ENCODE data around the gene RIN3. TPM values are rescaled to one million over a fixed set of nuclear protein-coding genes. Genes with fewer than 3 reads are reported as not detected.

Gene RIN3
- polyA plus RNA-seq, 1 donor, result 15.6 TPM

DNA sequence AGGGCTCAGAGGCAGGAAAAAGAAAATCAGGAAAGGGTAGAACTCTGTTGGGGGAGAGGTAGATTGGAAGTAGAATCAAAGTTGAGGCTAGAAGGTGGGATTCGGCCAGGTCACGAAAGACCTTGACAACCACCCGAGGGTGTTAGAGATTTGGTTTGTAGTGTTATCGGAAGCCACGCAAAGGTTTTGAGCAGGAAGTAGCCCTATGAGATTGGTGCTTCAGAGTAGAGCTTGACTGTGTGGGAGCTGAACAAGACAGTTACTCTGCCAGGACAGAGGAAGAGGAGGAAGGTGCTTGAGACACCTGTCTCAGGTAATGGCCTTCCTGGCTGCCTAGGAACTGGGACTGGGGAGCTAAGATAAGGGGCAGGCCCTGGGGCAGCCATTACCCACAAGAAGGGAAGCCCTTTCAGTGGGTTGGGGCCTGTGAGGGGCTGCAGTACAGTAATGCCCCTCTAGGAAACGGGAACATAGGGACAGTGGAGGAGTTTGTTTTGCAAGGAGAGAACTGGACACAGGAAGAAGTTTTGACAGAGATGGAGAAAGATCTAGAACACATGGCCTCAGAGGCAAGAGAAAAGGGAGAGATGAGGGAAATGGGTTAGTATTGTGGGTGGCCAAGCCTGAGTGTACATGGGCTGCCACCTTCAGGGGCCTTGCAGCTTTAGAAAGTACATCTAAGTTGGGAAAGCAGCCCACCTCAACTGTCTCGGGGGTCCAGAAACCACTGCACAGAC is 73.5 kb downstream of the RIN3 start:
- no peaks in the 10 kb centered on the region for H3K9me3 ChIP-seq (ENCODE audit: control insufficient read depth, low read depth, low read length)
- DNase-seq, result no peak
- peak overlapping the region; percentile 32 for H3K27ac ChIP-seq (ENCODE audit: low read length)
- H3K4me3 ChIP-seq (ENCODE audit: low read length), result no peak overlapping the region
- WGBS (ENCODE audit: insufficient coverage, low lambda C conversion rate), result 100% methylated on average over 1 of the region's 7 CpGs
- peaks cover 6% of the 10 kb centered on the region for H3K36me3 ChIP-seq (ENCODE audit: control insufficient read depth, insufficient read depth, low read length)
- H3K27me3 ChIP-seq (ENCODE audit: control insufficient read depth, insufficient read depth, low read length), result no peaks in the 10 kb centered on the region
- H3K4me1 ChIP-seq (ENCODE audit: control insufficient read depth, insufficient read depth, low read length), result peaks cover 3% of the 10 kb centered on the region

DNA sequence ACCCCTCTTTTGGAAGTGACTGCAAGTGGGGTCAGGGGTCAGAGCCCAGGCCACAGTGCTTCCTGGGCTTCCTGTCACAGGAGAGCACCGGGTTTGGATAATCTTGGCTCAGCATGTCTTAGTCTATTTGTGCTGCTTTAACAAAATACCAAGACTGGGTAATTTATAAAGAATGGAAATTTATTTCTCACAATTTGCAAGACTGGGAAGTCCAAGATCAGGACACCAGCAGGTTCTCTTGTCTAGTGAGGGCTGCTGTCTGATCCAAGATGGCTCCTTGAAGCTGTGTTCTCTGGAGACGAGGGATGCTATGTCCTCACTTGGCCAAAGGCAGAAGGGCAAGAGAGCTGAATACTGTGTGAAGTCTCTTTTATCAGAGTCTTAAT is 74.1 kb downstream of the RIN3 start:
- Histone ChIP-seq H3K36me3 (ENCODE audit: control insufficient read depth, insufficient read depth, low read length) (peaks cover 5% of the 10 kb centered on the region), H3K27me3 (ENCODE audit: control insufficient read depth, insufficient read depth, low read length) (no peaks in the 10 kb centered on the region), H3K4me1 (ENCODE audit: control insufficient read depth, insufficient read depth, low read length) (peaks cover 3% of the 10 kb centered on the region), H3K27ac (ENCODE audit: low read length) (no peak overlapping the region), H3K9me3 (ENCODE audit: control insufficient read depth, low read depth, low read length) (no peaks in the 10 kb centered on the region), H3K4me3 (ENCODE audit: low read length) (no peak overlapping the region)
- no CpG with 5 or more reads among the region's 2 CpGs for WGBS (ENCODE audit: insufficient coverage, low lambda C conversion rate)
- DNase-seq, result no peak

DNA sequence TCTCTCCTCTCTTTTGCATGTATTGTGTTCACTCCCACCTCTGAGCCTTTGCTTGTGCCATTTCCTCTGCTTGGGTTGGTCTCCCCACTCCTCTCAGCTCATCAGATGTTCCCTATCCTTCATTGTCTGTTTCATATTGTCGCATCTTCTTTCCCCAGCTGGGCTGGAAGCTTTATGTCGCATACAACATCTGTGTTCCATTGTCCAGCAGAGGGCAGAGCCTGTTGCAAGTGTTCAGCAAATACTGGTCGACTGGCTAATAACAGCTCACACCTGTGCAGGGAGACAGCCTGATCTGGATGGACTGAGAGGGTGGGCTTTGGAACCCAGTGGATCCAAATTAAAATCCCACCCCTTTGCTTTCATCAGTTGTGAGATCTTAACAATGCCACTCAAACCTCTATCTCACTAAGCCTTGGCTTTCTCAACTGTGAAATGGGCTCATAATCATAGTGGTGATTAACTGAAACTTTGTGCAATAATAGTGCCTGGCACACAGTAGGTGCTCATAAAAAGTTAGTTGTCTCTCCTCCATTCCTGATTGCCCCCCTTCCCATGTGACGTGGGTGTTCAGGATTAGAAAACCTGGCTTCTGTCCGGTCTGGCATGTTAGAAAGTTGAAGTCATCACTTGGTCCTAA is 75.8 kb downstream of the RIN3 start:
- Histone ChIP-seq H3K27me3 (ENCODE audit: control insufficient read depth, insufficient read depth, low read length) (no peaks in the 10 kb centered on the region), H3K9me3 (ENCODE audit: control insufficient read depth, low read depth, low read length) (no peaks in the 10 kb centered on the region), H3K4me3 (ENCODE audit: low read length) (no peak overlapping the region), H3K36me3 (ENCODE audit: control insufficient read depth, insufficient read depth, low read length) (peaks cover 2% of the 10 kb centered on the region), H3K4me1 (ENCODE audit: control insufficient read depth, insufficient read depth, low read length) (peaks cover 3% of the 10 kb centered on the region), H3K27ac (ENCODE audit: low read length) (no peak overlapping the region)
- 100% methylated on average over 1 of the region's 5 CpGs for WGBS (ENCODE audit: insufficient coverage, low lambda C conversion rate)
- DNase-seq, result no peak

DNA sequence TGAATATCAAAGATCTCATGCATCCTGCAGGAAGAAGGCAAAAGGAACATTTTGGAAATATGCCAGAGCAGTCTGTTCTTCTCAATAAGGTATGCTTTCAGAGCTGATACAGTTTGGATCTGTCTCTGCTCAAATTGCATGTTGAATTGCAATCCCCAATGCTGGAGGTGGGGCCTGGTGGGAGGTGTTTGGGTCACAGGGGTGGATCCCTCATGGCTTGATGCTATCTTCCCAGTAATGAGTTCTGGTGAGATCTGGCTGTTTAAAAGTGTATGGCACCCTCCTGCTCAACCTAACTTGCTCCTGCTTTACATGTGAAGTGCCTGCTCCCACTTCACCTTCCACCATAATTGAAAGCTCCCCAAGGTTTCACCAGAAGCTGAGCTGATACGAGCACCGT is 76.6 kb downstream of the RIN3 start:
- Histone ChIP-seq H3K27me3 (ENCODE audit: control insufficient read depth, insufficient read depth, low read length) (no peaks in the 10 kb centered on the region), H3K4me3 (ENCODE audit: low read length) (no peak overlapping the region), H3K27ac (ENCODE audit: low read length) (no peak overlapping the region), H3K36me3 (ENCODE audit: control insufficient read depth, insufficient read depth, low read length) (peaks cover 2% of the 10 kb centered on the region), H3K9me3 (ENCODE audit: control insufficient read depth, low read depth, low read length) (no peaks in the 10 kb centered on the region), H3K4me1 (ENCODE audit: control insufficient read depth, insufficient read depth, low read length) (peaks cover 3% of the 10 kb centered on the region)
- no CpG with 5 or more reads among the region's 2 CpGs for WGBS (ENCODE audit: insufficient coverage, low lambda C conversion rate)
- DNase-seq, result no peak

DNA sequence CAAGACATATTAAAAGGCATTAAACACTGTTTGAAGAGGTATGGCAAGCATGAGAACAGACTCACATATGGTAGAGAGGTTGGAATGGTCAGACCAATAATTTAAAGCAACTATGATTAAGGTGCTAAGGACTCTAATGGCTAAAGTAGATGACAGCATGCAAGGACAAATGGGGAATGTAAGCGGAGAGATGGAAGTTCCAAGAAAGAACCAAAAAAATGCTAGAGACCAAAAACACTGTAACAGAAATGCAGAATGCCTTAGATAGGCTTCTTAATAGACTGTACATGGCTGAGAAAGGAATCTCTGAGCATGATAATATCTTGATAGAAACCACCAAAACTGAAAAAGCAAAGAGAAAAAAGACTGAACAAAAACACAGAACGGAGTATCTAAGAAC is 77.4 kb downstream of the RIN3 start:
- Histone ChIP-seq H3K4me3 (ENCODE audit: low read length) (no peak overlapping the region), H3K27ac (ENCODE audit: low read length) (no peak overlapping the region), H3K36me3 (ENCODE audit: control insufficient read depth, insufficient read depth, low read length) (peaks cover 2% of the 10 kb centered on the region), H3K4me1 (ENCODE audit: control insufficient read depth, insufficient read depth, low read length) (peaks cover 3% of the 10 kb centered on the region), H3K9me3 (ENCODE audit: control insufficient read depth, low read depth, low read length) (no peaks in the 10 kb centered on the region), H3K27me3 (ENCODE audit: control insufficient read depth, insufficient read depth, low read length) (no peaks in the 10 kb centered on the region)
- 0% methylated on average over 1 of the region's 2 CpGs for WGBS (ENCODE audit: insufficient coverage, low lambda C conversion rate)
- DNase-seq, result no peak

DNA sequence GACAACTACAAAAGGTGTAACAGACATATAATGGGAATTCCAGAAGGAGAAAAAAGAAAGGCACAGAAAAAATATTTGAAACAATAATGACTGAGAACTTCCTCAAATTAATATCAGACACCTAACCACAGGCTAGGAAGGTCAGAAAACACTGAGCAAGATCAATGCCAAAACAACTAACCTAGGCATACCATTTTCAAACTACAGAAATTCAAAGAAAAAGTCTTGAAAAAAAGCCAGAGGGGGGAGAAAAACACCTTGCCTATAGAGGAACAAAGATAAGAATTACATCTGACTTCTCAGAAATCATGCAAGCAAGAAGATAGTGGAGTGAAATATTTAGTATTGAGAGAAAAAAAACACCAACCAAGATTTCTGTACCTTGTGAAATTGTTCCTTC is 77.8 kb downstream of the RIN3 start:
- Histone ChIP-seq H3K27ac (ENCODE audit: low read length) (no peak overlapping the region), H3K9me3 (ENCODE audit: control insufficient read depth, low read depth, low read length) (no peaks in the 10 kb centered on the region), H3K4me1 (ENCODE audit: control insufficient read depth, insufficient read depth, low read length) (peaks cover 3% of the 10 kb centered on the region), H3K4me3 (ENCODE audit: low read length) (no peak overlapping the region), H3K36me3 (ENCODE audit: control insufficient read depth, insufficient read depth, low read length) (peaks cover 2% of the 10 kb centered on the region), H3K27me3 (ENCODE audit: control insufficient read depth, insufficient read depth, low read length) (no peaks in the 10 kb centered on the region)
- no peak for DNase-seq

DNA sequence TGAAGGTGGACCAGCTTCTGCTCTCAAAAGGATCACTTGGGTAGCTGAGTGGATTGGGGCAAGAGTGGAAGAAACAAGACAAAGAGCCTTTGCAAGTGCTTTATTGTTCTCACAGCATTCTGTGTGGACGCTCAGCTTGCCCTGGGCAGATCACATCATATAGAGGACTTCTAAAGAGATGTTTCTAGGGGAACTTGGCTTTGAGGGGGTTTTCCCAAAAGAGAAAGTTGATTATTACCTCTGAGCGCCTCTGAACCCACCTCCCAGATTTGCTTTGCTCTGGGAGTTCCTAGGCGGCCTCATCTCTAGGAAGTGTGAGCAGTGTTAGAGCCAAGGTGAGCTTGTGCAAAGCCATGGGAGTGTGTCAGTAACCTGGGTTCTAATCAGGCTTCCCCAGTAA is 81.7 kb downstream of the RIN3 start:
- Histone ChIP-seq H3K9me3 (ENCODE audit: control insufficient read depth, low read depth, low read length) (no peaks in the 10 kb centered on the region), H3K27me3 (ENCODE audit: control insufficient read depth, insufficient read depth, low read length) (no peaks in the 10 kb centered on the region), H3K4me1 (ENCODE audit: control insufficient read depth, insufficient read depth, low read length) (no peaks in the 10 kb centered on the region), H3K27ac (ENCODE audit: low read length) (no peak overlapping the region), H3K36me3 (ENCODE audit: control insufficient read depth, insufficient read depth, low read length) (no peaks in the 10 kb centered on the region), H3K4me3 (ENCODE audit: low read length) (no peak overlapping the region)
- no peak for DNase-seq
- no CpG with 5 or more reads among the region's 3 CpGs for WGBS (ENCODE audit: insufficient coverage, low lambda C conversion rate)

DNA sequence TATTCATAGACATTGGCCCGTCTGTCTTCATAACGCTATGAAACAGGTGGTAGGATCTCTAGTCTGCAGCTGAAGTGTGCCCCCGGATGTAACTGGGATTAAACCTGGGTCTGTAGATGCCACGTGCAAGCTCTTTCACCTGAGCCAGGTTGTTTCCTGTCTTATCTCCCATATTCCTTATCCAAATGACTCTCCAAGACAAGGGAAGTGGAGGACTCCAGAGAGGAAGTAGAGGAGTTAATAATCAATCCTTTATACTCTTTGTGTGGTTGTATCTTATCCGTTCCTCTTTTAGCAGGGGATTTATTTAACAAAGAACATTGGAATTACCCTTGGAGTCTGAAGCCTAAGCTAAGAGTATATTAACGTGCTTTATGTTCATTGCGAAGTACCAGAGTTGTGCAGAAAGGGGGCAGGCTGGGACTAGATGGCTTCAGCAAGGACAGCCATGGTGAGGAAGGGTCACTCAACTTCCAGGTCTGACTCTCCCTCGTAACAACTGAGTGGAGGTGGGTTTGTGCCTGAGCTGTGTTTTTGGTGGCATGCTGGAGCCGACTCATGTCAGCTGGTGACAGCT is 82.8 kb downstream of the RIN3 start:
- H3K4me1 ChIP-seq (ENCODE audit: control insufficient read depth, insufficient read depth, low read length), result no peaks in the 10 kb centered on the region
- no peaks in the 10 kb centered on the region for H3K36me3 ChIP-seq (ENCODE audit: control insufficient read depth, insufficient read depth, low read length)
- WGBS (ENCODE audit: insufficient coverage, low lambda C conversion rate), result no CpG with 5 or more reads among the region's 9 CpGs
- no peak overlapping the region for H3K27ac ChIP-seq (ENCODE audit: low read length)
- no peaks in the 10 kb centered on the region for H3K27me3 ChIP-seq (ENCODE audit: control insufficient read depth, insufficient read depth, low read length)
- no peak overlapping the region for H3K4me3 ChIP-seq (ENCODE audit: low read length)
- peak in 1 of 2 donors; percentile 75 for DNase-seq
- H3K9me3 ChIP-seq (ENCODE audit: control insufficient read depth, low read depth, low read length), result no peaks in the 10 kb centered on the region

DNA sequence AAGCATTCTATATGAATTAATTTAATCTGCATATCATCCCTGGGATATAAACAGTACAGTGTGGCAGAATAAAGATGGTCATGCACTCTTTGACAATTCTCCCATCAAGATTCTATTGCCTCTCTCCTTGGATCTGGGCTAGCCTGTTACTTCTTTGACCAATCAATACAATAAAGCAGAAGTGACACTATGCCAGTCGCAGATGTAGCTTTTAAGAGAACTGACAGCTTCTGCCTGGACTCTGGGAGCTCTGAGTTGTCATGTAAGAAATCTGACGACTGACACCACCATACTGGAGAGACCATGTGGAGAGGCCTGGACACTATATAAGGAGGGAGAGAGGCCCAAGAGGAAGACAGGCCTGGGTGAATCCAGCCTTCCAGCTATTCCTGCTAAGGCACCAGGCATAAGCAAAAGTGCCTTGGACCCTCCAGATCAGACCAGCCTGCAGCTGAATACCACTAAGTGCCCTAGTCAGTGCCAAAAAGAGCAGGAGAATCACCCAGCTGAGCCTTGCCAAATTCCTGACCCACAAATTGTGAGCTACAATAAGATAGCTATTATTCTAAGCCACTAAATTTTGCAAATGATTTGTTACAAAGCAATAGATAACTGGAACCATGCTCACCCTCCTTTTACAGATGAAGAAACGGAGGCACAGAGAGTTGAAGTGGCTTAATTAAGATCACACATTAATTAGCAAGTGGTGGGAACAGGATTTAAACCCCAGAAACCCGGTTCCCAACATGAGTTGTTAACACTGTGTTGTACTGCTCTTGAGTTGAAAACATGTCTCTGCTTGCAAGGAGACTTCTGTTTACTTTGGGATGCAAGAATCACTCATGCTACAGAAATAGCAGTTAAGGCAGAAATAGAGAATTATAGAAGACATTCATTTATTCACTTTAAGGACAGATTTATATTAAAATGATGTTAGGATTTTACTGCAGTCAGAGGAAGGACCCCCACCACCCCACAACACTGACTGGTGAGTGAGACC is 84.6 kb downstream of the RIN3 start:
- no CpG with 5 or more reads among the region's 4 CpGs for WGBS (ENCODE audit: insufficient coverage, low lambda C conversion rate)
- Histone ChIP-seq H3K4me3 (ENCODE audit: low read length) (no peak overlapping the region), H3K27me3 (ENCODE audit: control insufficient read depth, insufficient read depth, low read length) (no peaks in the 10 kb centered on the region), H3K4me1 (ENCODE audit: control insufficient read depth, insufficient read depth, low read length) (no peaks in the 10 kb centered on the region), H3K36me3 (ENCODE audit: control insufficient read depth, insufficient read depth, low read length) (no peaks in the 10 kb centered on the region), H3K9me3 (ENCODE audit: control insufficient read depth, low read depth, low read length) (no peaks in the 10 kb centered on the region), H3K27ac (ENCODE audit: low read length) (no peak overlapping the region)
- no peak for DNase-seq

DNA sequence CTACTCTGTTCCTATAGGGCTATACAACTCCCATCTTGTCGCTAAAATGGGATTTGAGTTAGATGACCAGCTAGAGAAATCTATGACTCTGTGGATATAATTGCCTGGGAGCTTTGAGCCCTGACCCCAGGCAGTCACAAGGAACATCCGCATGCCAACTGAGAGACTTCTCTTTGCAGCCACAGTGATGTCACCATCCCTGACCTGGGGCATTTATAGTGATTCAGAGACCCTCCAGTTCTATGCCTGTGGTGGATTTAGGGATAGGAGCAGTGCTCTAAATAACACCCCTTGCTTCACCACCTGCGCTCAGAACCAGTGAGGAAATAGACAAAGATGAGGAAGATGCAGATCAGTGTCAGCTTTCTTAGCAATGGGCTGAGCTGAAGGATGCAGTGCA is 86.2 kb downstream of the RIN3 start:
- H3K9me3 ChIP-seq (ENCODE audit: control insufficient read depth, low read depth, low read length), result no peaks in the 10 kb centered on the region
- H3K36me3 ChIP-seq (ENCODE audit: control insufficient read depth, insufficient read depth, low read length), result no peaks in the 10 kb centered on the region
- no CpG with 5 or more reads among the region's 3 CpGs for WGBS (ENCODE audit: insufficient coverage, low lambda C conversion rate)
- H3K4me1 ChIP-seq (ENCODE audit: control insufficient read depth, insufficient read depth, low read length), result no peaks in the 10 kb centered on the region
- no peak overlapping the region for H3K27ac ChIP-seq (ENCODE audit: low read length)
- no peak for DNase-seq
- H3K27me3 ChIP-seq (ENCODE audit: control insufficient read depth, insufficient read depth, low read length), result no peaks in the 10 kb centered on the region
- no peak overlapping the region for H3K4me3 ChIP-seq (ENCODE audit: low read length)
